ENCODE data around the gene DDX1. TPM values are rescaled to one million over a fixed set of nuclear protein-coding genes. Genes with fewer than 3 reads are reported as not detected.

DDX1 gene
- total and polyA plus RNA-seq, 2 donors (not counting 3 experiments of a cell fraction or from before 2014, with no cell fraction given) = 41.2 to 117 TPM

DNA sequence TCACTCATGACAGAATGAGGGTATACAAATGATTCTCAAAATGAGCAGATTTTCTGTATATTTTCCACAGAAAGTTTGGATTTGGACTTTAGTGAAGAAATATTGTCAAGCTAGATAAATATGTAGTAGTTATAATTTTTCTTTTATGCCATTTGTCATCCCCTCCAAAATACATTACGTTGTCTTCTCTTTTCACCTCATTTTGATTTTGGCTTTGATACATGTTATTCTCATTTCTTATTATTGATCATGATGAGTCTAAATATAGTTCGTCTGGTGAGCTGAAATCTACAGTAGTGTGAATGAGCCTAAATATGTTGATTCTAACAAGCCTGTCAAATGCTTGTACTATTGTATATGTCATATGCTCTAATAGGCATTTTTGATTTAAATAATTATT lies 12.3 kb downstream of the DDX1 start:
- Histone ChIP-seq H3K4me2 (ENCODE audit: insufficient read depth, low read length) (no peak overlapping the region), H4K20me1 (replicated peaks; ENCODE audit: control insufficient read depth, extremely low read depth, insufficient read depth, low read length) (no peaks in the 10 kb centered on the region), H3K36me3 (ENCODE audit: control insufficient read depth in 2 of 2, extremely low read depth in 1 of 2, insufficient read depth in 2 of 2, low read length in 2 of 2) (peaks cover 36 to 45% of the 10 kb centered on the region in 2 experiments), H3K27me3 (ENCODE audit: control insufficient read depth in 2 of 2, insufficient read depth in 2 of 2, low read length in 2 of 2) (no peaks in the 10 kb centered on the region), H3K9me3 (replicated peaks; ENCODE audit: control insufficient read depth, insufficient read depth, low read length) (no peaks in the 10 kb centered on the region), H3K4me3 (replicated peaks in 1 of 3; ENCODE audit: insufficient read depth in 1 of 3, low read depth in 1 of 3, low read length in 3 of 3) (no peak overlapping the region), H2AFZ (ENCODE audit: low read depth, low read length) (no peak overlapping the region), H3K9me1 (replicated peaks; ENCODE audit: control insufficient read depth, extremely low read depth, insufficient read depth, low read length) (no peaks in the 10 kb centered on the region), H3K4me1 (ENCODE audit: control insufficient read depth, extremely low read depth, insufficient read depth, low read length) (no peaks in the 10 kb centered on the region), H3K9ac (replicated peaks; ENCODE audit: extremely low read depth, insufficient read depth, low read length) (no peak overlapping the region), H3K27ac (ENCODE audit: insufficient read depth, low read depth, low read length) (no peak overlapping the region), H3K79me2 (ENCODE audit: control insufficient read depth, insufficient read depth, low read length) (no peaks in the 10 kb centered on the region)
- DNase-seq (ENCODE audit: low read depth, low spot score) = no peak
- TF ChIP-seq EZH2 (IDR thresholded peaks at IDR 0.05; ENCODE audit: borderline replicate concordance, low read depth, low read length, severe bottlenecking) = no peak
- TF ChIP-seq GATA2 (IDR thresholded peaks at IDR 0.05; ENCODE audit: insufficient read depth, insufficient read length, low read depth, low read length) = no peak
- no peak for TF ChIP-seq FOS (IDR thresholded peaks at IDR 0.05; ENCODE audit: borderline replicate concordance, insufficient read depth, low read length)
- TF ChIP-seq, protein P1, sequence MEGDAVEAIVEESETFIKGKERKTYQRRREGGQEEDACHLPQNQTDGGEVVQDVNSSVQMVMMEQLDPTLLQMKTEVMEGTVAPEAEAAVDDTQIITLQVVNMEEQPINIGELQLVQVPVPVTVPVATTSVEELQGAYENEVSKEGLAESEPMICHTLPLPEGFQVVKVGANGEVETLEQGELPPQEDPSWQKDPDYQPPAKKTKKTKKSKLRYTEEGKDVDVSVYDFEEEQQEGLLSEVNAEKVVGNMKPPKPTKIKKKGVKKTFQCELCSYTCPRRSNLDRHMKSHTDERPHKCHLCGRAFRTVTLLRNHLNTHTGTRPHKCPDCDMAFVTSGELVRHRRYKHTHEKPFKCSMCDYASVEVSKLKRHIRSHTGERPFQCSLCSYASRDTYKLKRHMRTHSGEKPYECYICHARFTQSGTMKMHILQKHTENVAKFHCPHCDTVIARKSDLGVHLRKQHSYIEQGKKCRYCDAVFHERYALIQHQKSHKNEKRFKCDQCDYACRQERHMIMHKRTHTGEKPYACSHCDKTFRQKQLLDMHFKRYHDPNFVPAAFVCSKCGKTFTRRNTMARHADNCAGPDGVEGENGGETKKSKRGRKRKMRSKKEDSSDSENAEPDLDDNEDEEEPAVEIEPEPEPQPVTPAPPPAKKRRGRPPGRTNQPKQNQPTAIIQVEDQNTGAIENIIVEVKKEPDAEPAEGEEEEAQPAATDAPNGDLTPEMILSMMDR (IDR thresholded peaks at IDR 0.05; ENCODE audit: extremely low read depth in 1 of 2, insufficient read depth in 1 of 2, low read depth in 1 of 2, low read length in 2 of 2) = no peak
- no peak for TF ChIP-seq POLR2AphosphoS5 (IDR thresholded peaks at IDR 0.05; ENCODE audit: insufficient read depth, low read depth, low read length)
- POLR2A ChIA-PET = no interaction called here
- intact Hi-C loops (cut with micrococcal nuclease) (no loop called here), dilution Hi-C loops (cut with MboI; ENCODE audit: extremely low pct_ligation_motif_present, low sequenced_read_pairs) (no loop called here)
- no peak for FAIRE-seq
- no TSS peak for BruUV-seq (replicated peaks)
- CTCF ChIA-PET = interaction anchor here (0.9 kb wide), 1 partner anchor 27 kb away, joined by 3 read pairs; no protein-coding TSS in a partner anchor

DNA sequence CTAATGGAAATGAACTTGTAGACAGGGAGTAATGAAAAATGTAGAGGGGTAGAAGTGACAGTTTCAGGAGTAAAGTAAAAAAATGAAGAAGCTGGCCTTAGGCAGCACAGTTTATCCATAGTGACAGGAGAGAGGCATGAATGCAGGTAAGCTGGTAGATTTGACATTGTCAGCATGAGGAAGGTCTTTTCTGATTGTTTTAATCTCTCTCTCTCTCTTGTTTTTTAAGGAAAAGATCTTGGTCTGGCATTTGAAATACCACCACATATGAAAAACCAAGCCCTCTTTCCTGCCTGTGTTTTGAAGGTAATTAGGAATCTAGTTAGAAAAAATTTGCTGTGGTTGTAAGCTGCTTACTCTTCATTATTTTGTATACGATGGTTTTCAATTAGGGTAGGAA lies 14.1 kb downstream of the DDX1 start:
- H3K27ac ChIP-seq (ENCODE audit: insufficient read depth, low read depth, low read length) = no peak overlapping the region
- H2AFZ ChIP-seq (ENCODE audit: low read depth, low read length) = no peak overlapping the region
- no peaks in the 10 kb centered on the region for H3K27me3 ChIP-seq (ENCODE audit: control insufficient read depth in 2 of 2, insufficient read depth in 2 of 2, low read length in 2 of 2)
- H3K9ac ChIP-seq (replicated peaks; ENCODE audit: extremely low read depth, insufficient read depth, low read length) = no peak overlapping the region
- TF ChIP-seq MYC (IDR thresholded peaks at IDR 0.05; ENCODE audit: low read depth, low read length) = no peak
- TF ChIP-seq, protein P1 (IDR thresholded peaks at IDR 0.05; ENCODE audit: extremely low read depth in 1 of 2, insufficient read depth in 1 of 2, low read depth in 1 of 2, low read length in 2 of 2) = no peak
- H3K4me1 ChIP-seq (ENCODE audit: control insufficient read depth, extremely low read depth, insufficient read depth, low read length) = no peaks in the 10 kb centered on the region
- BruUV-seq (replicated peaks) = no TSS peak
- no peaks in the 10 kb centered on the region for H4K20me1 ChIP-seq (replicated peaks; ENCODE audit: control insufficient read depth, extremely low read depth, insufficient read depth, low read length)
- H3K4me3 ChIP-seq (replicated peaks in 1 of 3; ENCODE audit: insufficient read depth in 1 of 3, low read depth in 1 of 3, low read length in 3 of 3) = no peak overlapping the region
- POLR2A ChIA-PET = no interaction called here
- CTCF ChIA-PET = interaction anchor here (0.6 kb wide), 1 partner anchor 28 kb away, joined by 3 read pairs; no protein-coding TSS in a partner anchor
- FAIRE-seq (no peak), DNase-seq (ENCODE audit: low read depth, low spot score) (no peak)
- no peak overlapping the region for H3K4me2 ChIP-seq (ENCODE audit: insufficient read depth, low read length)
- H3K79me2 ChIP-seq (ENCODE audit: control insufficient read depth, insufficient read depth, low read length) = no peaks in the 10 kb centered on the region
- dilution Hi-C loops (cut with MboI; ENCODE audit: extremely low pct_ligation_motif_present, low sequenced_read_pairs) = no loop called here
- no peaks in the 10 kb centered on the region for H3K9me3 ChIP-seq (replicated peaks; ENCODE audit: control insufficient read depth, insufficient read depth, low read length)
- no peaks in the 10 kb centered on the region for H3K9me1 ChIP-seq (replicated peaks; ENCODE audit: control insufficient read depth, extremely low read depth, insufficient read depth, low read length)
- H3K36me3 ChIP-seq (ENCODE audit: control insufficient read depth in 2 of 2, extremely low read depth in 1 of 2, insufficient read depth in 2 of 2, low read length in 2 of 2) = peaks cover 40 to 45% of the 10 kb centered on the region in 2 experiments
- intact Hi-C loops (cut with micrococcal nuclease) = no loop called here

Data from endothelial cell of umbilical vein (primary cell).